Panc1 (cell line): Measurements from ENCODE around the gene EIF4EBP2.

ENCODE experiments used
- CTCF ChIP-seq: fragments of 450-650 bp; IDR thresholded peaks from 2 replicates; pipeline ENCODE4 v1.5.1; 2017; ENCODE audit warnings: mild to moderate bottlenecking
- POLR2AphosphoS5 ChIP-seq: IDR thresholded peaks from 2 replicates; pipeline ENCODE4 v1.6.1; 2012; ENCODE audit warnings: mild to moderate bottlenecking, low read depth, low read length, moderate library complexity
- REST ChIP-seq, 2 experiments: IDR thresholded peaks; 2 replicates each; pipeline ENCODE4 v1.6.1; 2011 to 2012; ENCODE audit warnings: low read depth in 2 of 2, control low read depth in 1 of 2, low read length in 1 of 2, mild to moderate bottlenecking in 1 of 2, moderate library complexity in 1 of 2; ENCODE audit not compliant: insufficient read depth in 1 of 2
- SIN3A ChIP-seq: IDR thresholded peaks from 2 replicates; pipeline ENCODE4 v1.6.1; 2012; ENCODE audit warnings: low read depth, mild to moderate bottlenecking, low read length, moderate library complexity, borderline replicate concordance; ENCODE audit not compliant: insufficient read depth

- no peak for TF ChIP-seq CTCF
- TF ChIP-seq POLR2AphosphoS5, result no peak
- no peak for TF ChIP-seq REST (IDR thresholded peaks at IDR 0.05; ENCODE audit: insufficient read depth in 1 of 2, low read depth in 2 of 2, low read length in 1 of 2)
- TF ChIP-seq SIN3A, result no peak
These were observed 27.2 kb upstream of the EIF4EBP2 start for GRCh38 chr10:70376436-70377378.
